Measurements from ENCODE around the gene CDCA8. TPM values are rescaled to one million over a fixed set of nuclear protein-coding genes. Genes with fewer than 3 reads are reported as not detected.

CDCA8 gene
- total and polyA plus RNA-seq, 2 donors (not counting 3 experiments of a cell fraction or from before 2014, with no cell fraction given) = 38.5 to 45.7 TPM

DNA sequence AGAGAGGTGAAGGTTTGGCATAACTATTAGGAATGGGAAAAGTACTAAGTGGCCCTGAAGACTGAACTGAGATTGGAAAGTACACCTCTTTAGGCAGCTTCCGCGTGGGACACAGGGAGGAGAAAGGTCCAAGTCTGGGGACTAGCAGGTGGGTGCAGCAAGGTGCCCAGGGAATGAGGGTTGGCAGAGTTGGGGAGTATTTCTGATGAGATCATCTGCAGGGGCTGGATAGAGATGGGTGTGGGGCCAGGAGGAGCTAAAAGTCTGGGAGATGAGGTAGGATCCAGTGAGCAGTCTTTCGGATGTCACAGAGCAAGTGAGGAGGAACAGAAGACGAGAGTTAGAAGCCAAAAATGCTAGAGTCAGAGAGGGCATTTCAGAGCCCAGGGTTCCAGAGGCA lies 36.1 kb downstream of the CDCA8 start:
- dilution Hi-C loops (cut with MboI; ENCODE audit: extremely low pct_ligation_motif_present, low sequenced_read_pairs) = no loop called here
- no peak for FAIRE-seq
- Histone ChIP-seq H3K9me1 (replicated peaks; ENCODE audit: control insufficient read depth, extremely low read depth, insufficient read depth, low read length) (no peaks in the 10 kb centered on the region), H3K27ac (ENCODE audit: insufficient read depth, low read depth, low read length) (no peak overlapping the region), H3K9ac (replicated peaks; ENCODE audit: extremely low read depth, insufficient read depth, low read length) (no peak overlapping the region), H3K36me3 (ENCODE audit: control insufficient read depth in 2 of 2, extremely low read depth in 1 of 2, insufficient read depth in 2 of 2, low read length in 2 of 2) (no peaks in the 10 kb centered on the region), H3K4me2 (ENCODE audit: insufficient read depth, low read length) (no peak overlapping the region), H3K9me3 (replicated peaks; ENCODE audit: control insufficient read depth, insufficient read depth, low read length) (no peaks in the 10 kb centered on the region), H2AFZ (ENCODE audit: low read depth, low read length) (no peak overlapping the region), H3K79me2 (ENCODE audit: control insufficient read depth, insufficient read depth, low read length) (no peaks in the 10 kb centered on the region), H4K20me1 (replicated peaks; ENCODE audit: control insufficient read depth, extremely low read depth, insufficient read depth, low read length) (no peaks in the 10 kb centered on the region), H3K27me3 (ENCODE audit: control insufficient read depth in 2 of 2, insufficient read depth in 2 of 2, low read length in 2 of 2) (peaks cover 0 to 2% of the 10 kb centered on the region in 2 experiments), H3K4me1 (ENCODE audit: control insufficient read depth, extremely low read depth, insufficient read depth, low read length) (no peaks in the 10 kb centered on the region), H3K4me3 (replicated peaks in 1 of 3; ENCODE audit: insufficient read depth in 1 of 3, low read depth in 1 of 3, low read length in 3 of 3) (no peak overlapping the region)
- ChIA-PET POLR2A (no interaction called here), CTCF (no interaction called here)
- no TSS peak for BruUV-seq (replicated peaks)
- intact Hi-C loops (cut with micrococcal nuclease) = no loop called here
- no peak for DNase-seq (ENCODE audit: low read depth, low spot score)
- TF ChIP-seq, protein P1, sequence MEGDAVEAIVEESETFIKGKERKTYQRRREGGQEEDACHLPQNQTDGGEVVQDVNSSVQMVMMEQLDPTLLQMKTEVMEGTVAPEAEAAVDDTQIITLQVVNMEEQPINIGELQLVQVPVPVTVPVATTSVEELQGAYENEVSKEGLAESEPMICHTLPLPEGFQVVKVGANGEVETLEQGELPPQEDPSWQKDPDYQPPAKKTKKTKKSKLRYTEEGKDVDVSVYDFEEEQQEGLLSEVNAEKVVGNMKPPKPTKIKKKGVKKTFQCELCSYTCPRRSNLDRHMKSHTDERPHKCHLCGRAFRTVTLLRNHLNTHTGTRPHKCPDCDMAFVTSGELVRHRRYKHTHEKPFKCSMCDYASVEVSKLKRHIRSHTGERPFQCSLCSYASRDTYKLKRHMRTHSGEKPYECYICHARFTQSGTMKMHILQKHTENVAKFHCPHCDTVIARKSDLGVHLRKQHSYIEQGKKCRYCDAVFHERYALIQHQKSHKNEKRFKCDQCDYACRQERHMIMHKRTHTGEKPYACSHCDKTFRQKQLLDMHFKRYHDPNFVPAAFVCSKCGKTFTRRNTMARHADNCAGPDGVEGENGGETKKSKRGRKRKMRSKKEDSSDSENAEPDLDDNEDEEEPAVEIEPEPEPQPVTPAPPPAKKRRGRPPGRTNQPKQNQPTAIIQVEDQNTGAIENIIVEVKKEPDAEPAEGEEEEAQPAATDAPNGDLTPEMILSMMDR (IDR thresholded peaks at IDR 0.05; ENCODE audit: extremely low read depth in 1 of 2, insufficient read depth in 1 of 2, low read depth in 1 of 2, low read length in 2 of 2) = no peak
- TF ChIP-seq, protein P2, sequence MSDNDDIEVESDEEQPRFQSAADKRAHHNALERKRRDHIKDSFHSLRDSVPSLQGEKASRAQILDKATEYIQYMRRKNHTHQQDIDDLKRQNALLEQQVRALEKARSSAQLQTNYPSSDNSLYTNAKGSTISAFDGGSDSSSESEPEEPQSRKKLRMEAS (IDR thresholded peaks at IDR 0.05; ENCODE audit: insufficient read depth, insufficient read length) = no peak
- TF ChIP-seq EZH2 (IDR thresholded peaks at IDR 0.05; ENCODE audit: borderline replicate concordance, low read depth, low read length, severe bottlenecking) (no peak), POLR2AphosphoS5 (IDR thresholded peaks at IDR 0.05; ENCODE audit: insufficient read depth, low read depth, low read length) (no peak), GATA2 (IDR thresholded peaks at IDR 0.05; ENCODE audit: insufficient read depth, insufficient read length, low read depth, low read length) (no peak), FOS (IDR thresholded peaks at IDR 0.05; ENCODE audit: borderline replicate concordance, insufficient read depth, low read length) (no peak), POLR2A (IDR thresholded peaks at IDR 0.05; ENCODE audit: low read depth, low read length) (no peak), JUN (IDR thresholded peaks at IDR 0.05; ENCODE audit: borderline replicate concordance, insufficient read depth, insufficient read length, low read depth) (no peak), MYC (IDR thresholded peaks at IDR 0.05; ENCODE audit: low read depth, low read length) (no peak)

Measured in endothelial cell of umbilical vein (primary cell).